H9 (cell line): ENCODE results near the gene ZNF285. TPM values are rescaled to one million over a fixed set of nuclear protein-coding genes. Genes with fewer than 3 reads are reported as not detected.
"Not testable (repeated sequence)": the region's sequence is repeated elsewhere in the genome, so short reads cannot be mapped to it uniquely, and the experiment has no call there.

Experiments
- DNase-seq: peaks from one replicate; pipeline ENCODE4 v3.0.0-alpha.2; 2017
- H2AFZ ChIP-seq: one replicate; pipeline ENCODE4 v1.6.1; 2013; ENCODE audit warnings: mild to moderate bottlenecking, low read length, control low read depth, moderate library complexity
- H2AK5ac ChIP-seq: 2 replicates; pipeline ENCODE4 v1.6.1; 2013; ENCODE audit warnings: low read length, control low read depth, mixed read lengths; ENCODE audit not compliant: insufficient read length
- H2BK120ac ChIP-seq: one replicate; pipeline ENCODE4 v1.6.1; 2013; ENCODE audit warnings: low read depth, mild to moderate bottlenecking, low read length, control low read depth, inconsistent platforms; ENCODE audit not compliant: poor library complexity, severe bottlenecking
- H2BK12ac ChIP-seq: 2 replicates; pipeline ENCODE4 v1.6.1; 2013; ENCODE audit warnings: low read length, control low read depth, mixed read lengths, low read depth; ENCODE audit not compliant: insufficient read length
- H2BK15ac ChIP-seq: 2 replicates; pipeline ENCODE4 v1.6.1; 2013; ENCODE audit warnings: low read depth, low read length, control low read depth
- H2BK20ac ChIP-seq: one replicate; pipeline ENCODE4 v1.6.1; 2013; ENCODE audit warnings: low read depth, mild to moderate bottlenecking, low read length, control low read depth, inconsistent platforms; ENCODE audit not compliant: poor library complexity, severe bottlenecking
- H2BK5ac ChIP-seq: 2 replicates; pipeline ENCODE4 v1.6.1; 2013; ENCODE audit warnings: low read length, control low read depth, mixed read lengths; ENCODE audit not compliant: insufficient read length
- H3K14ac ChIP-seq: 2 replicates; pipeline ENCODE4 v1.6.1; 2013; ENCODE audit warnings: low read length, control low read depth; ENCODE audit not compliant: insufficient read depth
- H3K18ac ChIP-seq: 2 replicates; pipeline ENCODE4 v1.6.1; 2013; ENCODE audit warnings: low read depth, mild to moderate bottlenecking, mixed read lengths, low read length, control low read depth; ENCODE audit not compliant: insufficient read length
- H3K23ac ChIP-seq: 2 replicates; pipeline ENCODE4 v1.6.1; 2013; ENCODE audit warnings: low read length, control low read depth, mixed read lengths, low read depth; ENCODE audit not compliant: insufficient read length
- H3K23me2 ChIP-seq: 2 replicates; pipeline ENCODE4 v1.6.1; 2013; ENCODE audit warnings: low read depth, mild to moderate bottlenecking, mixed read lengths, low read length, control low read depth; ENCODE audit not compliant: insufficient read length, poor library complexity, severe bottlenecking
- H3K27ac ChIP-seq: 2 replicates; pipeline ENCODE4 v1.5.1; 2013; ENCODE audit warnings: low read length, control low read depth, mixed read lengths, low read depth; ENCODE audit not compliant: insufficient read length
- H3K27me3 ChIP-seq: 2 replicates; pipeline ENCODE4 v1.6.1; 2013; ENCODE audit warnings: low read length, control low read depth, inconsistent platforms; ENCODE audit not compliant: insufficient read depth
- H3K4ac ChIP-seq: 2 replicates; pipeline ENCODE4 v1.6.1; 2013; ENCODE audit warnings: low read depth, mild to moderate bottlenecking, control low read depth, inconsistent platforms, low read length, moderate library complexity
- H3K4me1 ChIP-seq: 2 replicates; pipeline ENCODE4 v1.6.1; 2013; ENCODE audit warnings: low read length, control low read depth, inconsistent platforms; ENCODE audit not compliant: insufficient read depth
- H3K4me2 ChIP-seq: 2 replicates; pipeline ENCODE4 v1.6.1; 2013; ENCODE audit warnings: low read length, control low read depth, mixed read lengths; ENCODE audit not compliant: insufficient read length, insufficient read depth
- H3K56ac ChIP-seq: 2 replicates; pipeline ENCODE4 v1.6.1; 2013; ENCODE audit warnings: low read depth, mild to moderate bottlenecking, mixed read lengths, low read length, control low read depth; ENCODE audit not compliant: insufficient read length
- H3K79me1 ChIP-seq: 2 replicates; pipeline ENCODE4 v1.6.1; 2013; ENCODE audit warnings: low read depth, mild to moderate bottlenecking, moderate library complexity, low read length, control low read depth, inconsistent platforms; ENCODE audit not compliant: insufficient read depth, poor library complexity, severe bottlenecking
- H3K79me2 ChIP-seq: 2 replicates; pipeline ENCODE4 v1.6.1; 2013; ENCODE audit warnings: low read length, control low read depth, inconsistent platforms; ENCODE audit not compliant: insufficient read depth
- H3K9ac ChIP-seq: 2 replicates; pipeline ENCODE4 v1.6.1; 2013; ENCODE audit warnings: low read length, control low read depth, mixed read lengths; ENCODE audit not compliant: insufficient read length; ENCODE audit errors: extremely low read depth
- H3K9me3 ChIP-seq: one replicate; pipeline ENCODE4 v1.6.1; 2013; ENCODE audit warnings: low read depth, low read length, inconsistent platforms; ENCODE audit not compliant: control insufficient read depth
- H3T11ph ChIP-seq: one replicate; pipeline ENCODE4 v1.6.1; 2013; ENCODE audit warnings: mild to moderate bottlenecking, low read length, control low read depth, inconsistent platforms
- H4K20me1 ChIP-seq: one replicate; pipeline ENCODE4 v1.6.1; 2013; ENCODE audit not compliant: control insufficient read depth, insufficient read length, insufficient read depth
- H4K5ac ChIP-seq: 2 replicates; pipeline ENCODE4 v1.6.1; 2013; ENCODE audit warnings: low read depth, mild to moderate bottlenecking, mixed read lengths, low read length, control low read depth; ENCODE audit not compliant: insufficient read length
- H4K8ac ChIP-seq: replicated peaks from 2 replicates; pipeline ENCODE4 v1.6.1; 2013; ENCODE audit warnings: low read length, control low read depth, mixed read lengths, low read depth; ENCODE audit not compliant: insufficient read length
- H4K91ac ChIP-seq: 2 replicates; pipeline ENCODE4 v1.6.1; 2013; ENCODE audit warnings: low read depth, mild to moderate bottlenecking, moderate library complexity, mixed read lengths, low read length, control low read depth; ENCODE audit not compliant: insufficient read length
- H3K27ac Mint-ChIP-seq, 3 experiments: 2 replicates in 2 of 3; 3 replicates in 1 of 3; pipeline ENCODE4 v1.8.0; 2020 to 2021; ENCODE audit warnings: mixed read lengths in 3 of 3, mild to moderate bottlenecking in 1 of 3, moderate library complexity in 1 of 3
- H3K27me3 Mint-ChIP-seq: 2 replicates; pipeline ENCODE4 v1.8.0; 2021; ENCODE audit warnings: low read depth, mild to moderate bottlenecking, moderate library complexity, mixed read lengths
- H3K36me3 Mint-ChIP-seq, 3 experiments: 2 replicates in 2 of 3; 3 replicates in 1 of 3; pipeline ENCODE4 v1.8.0; 2020 to 2021; ENCODE audit warnings: low read depth in 3 of 3, mixed read lengths in 3 of 3; ENCODE audit not compliant: insufficient read depth in 1 of 3
- H3K4me1 Mint-ChIP-seq, 2 experiments: 2 replicates each; pipeline ENCODE4 v1.8.0; 2020; ENCODE audit warnings: mixed read lengths in 2 of 2
- H3K4me3 Mint-ChIP-seq, 2 experiments: 2 replicates in 1 of 2; 3 replicates in 1 of 2; pipeline ENCODE4 v1.8.0; 2020 to 2021; ENCODE audit warnings: mild to moderate bottlenecking in 2 of 2, mixed read lengths in 2 of 2, moderate library complexity in 1 of 2
- H3K9me3 Mint-ChIP-seq, 2 experiments: 2 replicates in 1 of 2; 3 replicates in 1 of 2; pipeline ENCODE4 v1.8.0; 2020; ENCODE audit warnings: mild to moderate bottlenecking in 2 of 2, mixed read lengths in 2 of 2, moderate library complexity in 1 of 2
- WGBS: extraction: QIAGEN DNeasy Blood & Tissue Kit; methylation state at CpG from one replicate; pipeline ENCODE4 v1.1.7; 2013; ENCODE audit warnings: missing lambda C conversion rate, low lambda C conversion rate, mixed read lengths; ENCODE audit not compliant: insufficient read length; ENCODE audit errors: extremely low coverage; 5-methylcytosine and 5-hydroxymethylcytosine counted together
- total RNA-seq: library from RNA; stranded (reverse); gene quantifications from 2 replicates; pipeline ENCODE4 v1.2.1, GENCODE V29; 2021
- TF ChIP-seq, protein P1 (sequence below): fragments of 200-600 bp; sonication (generic); conservative IDR thresholded peaks from 3 replicates; pipeline ENCODE4 v1.8.0; 2021; ENCODE audit warnings: antibody characterized with exemption, mild to moderate bottlenecking

The ZNF285 gene
- total RNA-seq, 1 experiment from 2014 or later, result 3.9 TPM

DNA sequence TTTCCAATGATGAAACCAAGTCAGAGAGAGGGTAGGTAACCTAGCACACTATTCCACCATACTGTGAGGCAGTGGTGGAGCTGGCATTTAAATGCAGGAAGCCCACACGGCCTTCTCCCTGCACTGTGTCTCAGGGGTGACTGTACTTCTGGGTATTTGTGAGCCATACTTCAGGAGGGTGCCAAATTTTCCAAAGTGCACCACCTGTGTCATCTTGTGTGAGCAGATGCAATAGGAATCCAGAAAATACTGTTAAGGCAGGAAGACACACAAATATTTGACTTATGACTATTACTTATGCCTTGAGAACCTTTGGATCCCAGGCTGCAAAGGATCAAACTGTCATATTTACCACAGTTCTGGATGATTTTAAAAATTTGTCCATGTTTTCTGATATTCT is 29.5 kb upstream of the ZNF285 start:
- peaks cover 61% of the 10 kb centered on the region for H3K9me3 ChIP-seq
- Mint-ChIP-seq H3K36me3 (peaks cover 8 to 80% (median 79%) of the 10 kb centered on the region in 3 experiments; a peak in 5 of 7 replicates), H3K27ac (no peak overlapping the region), H3K4me3 (no peak overlapping the region), H3K27me3 (peaks cover 5% of the 10 kb centered on the region), H3K4me1 (no peaks in the 10 kb centered on the region), H3K9me3 (peaks cover 91 to 93% of the 10 kb centered on the region in 2 experiments)
- H3K4me1 ChIP-seq, result no peaks in the 10 kb centered on the region
- H2BK12ac ChIP-seq, result no peak overlapping the region
- H3K18ac ChIP-seq, result no peak overlapping the region
- no peak overlapping the region for H2BK120ac ChIP-seq
- no peak overlapping the region for H3K14ac ChIP-seq
- no peaks in the 10 kb centered on the region for H3K79me2 ChIP-seq
- WGBS, result no CpG with 5 or more reads among the region's 1 CpG
- no peaks in the 10 kb centered on the region for H4K20me1 ChIP-seq
- H4K91ac ChIP-seq, result no peak overlapping the region
- no peak overlapping the region for H2BK5ac ChIP-seq
- no peak overlapping the region for H3K23ac ChIP-seq
- H3K4ac ChIP-seq, result no peak overlapping the region
- H3K23me2 ChIP-seq, result no peaks in the 10 kb centered on the region
- H2BK15ac ChIP-seq, result no peak overlapping the region
- H3K56ac ChIP-seq, result no peak overlapping the region
- no peak for DNase-seq
- H3K27me3 ChIP-seq, result no peaks in the 10 kb centered on the region
- no peak overlapping the region for H2BK20ac ChIP-seq
- H3K9ac ChIP-seq, result no peak overlapping the region
- H2AK5ac ChIP-seq, result no peak overlapping the region
- H4K8ac ChIP-seq, result no peak overlapping the region
- no peak overlapping the region for H2AFZ ChIP-seq
- H4K5ac ChIP-seq, result no peak overlapping the region
- H3K27ac ChIP-seq, result no peak overlapping the region
- no peak overlapping the region for H3T11ph ChIP-seq
- TF ChIP-seq, protein P1, sequence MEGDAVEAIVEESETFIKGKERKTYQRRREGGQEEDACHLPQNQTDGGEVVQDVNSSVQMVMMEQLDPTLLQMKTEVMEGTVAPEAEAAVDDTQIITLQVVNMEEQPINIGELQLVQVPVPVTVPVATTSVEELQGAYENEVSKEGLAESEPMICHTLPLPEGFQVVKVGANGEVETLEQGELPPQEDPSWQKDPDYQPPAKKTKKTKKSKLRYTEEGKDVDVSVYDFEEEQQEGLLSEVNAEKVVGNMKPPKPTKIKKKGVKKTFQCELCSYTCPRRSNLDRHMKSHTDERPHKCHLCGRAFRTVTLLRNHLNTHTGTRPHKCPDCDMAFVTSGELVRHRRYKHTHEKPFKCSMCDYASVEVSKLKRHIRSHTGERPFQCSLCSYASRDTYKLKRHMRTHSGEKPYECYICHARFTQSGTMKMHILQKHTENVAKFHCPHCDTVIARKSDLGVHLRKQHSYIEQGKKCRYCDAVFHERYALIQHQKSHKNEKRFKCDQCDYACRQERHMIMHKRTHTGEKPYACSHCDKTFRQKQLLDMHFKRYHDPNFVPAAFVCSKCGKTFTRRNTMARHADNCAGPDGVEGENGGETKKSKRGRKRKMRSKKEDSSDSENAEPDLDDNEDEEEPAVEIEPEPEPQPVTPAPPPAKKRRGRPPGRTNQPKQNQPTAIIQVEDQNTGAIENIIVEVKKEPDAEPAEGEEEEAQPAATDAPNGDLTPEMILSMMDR, result no peak
- no peak overlapping the region for H3K4me2 ChIP-seq
- H3K79me1 ChIP-seq, result no peaks in the 10 kb centered on the region

DNA sequence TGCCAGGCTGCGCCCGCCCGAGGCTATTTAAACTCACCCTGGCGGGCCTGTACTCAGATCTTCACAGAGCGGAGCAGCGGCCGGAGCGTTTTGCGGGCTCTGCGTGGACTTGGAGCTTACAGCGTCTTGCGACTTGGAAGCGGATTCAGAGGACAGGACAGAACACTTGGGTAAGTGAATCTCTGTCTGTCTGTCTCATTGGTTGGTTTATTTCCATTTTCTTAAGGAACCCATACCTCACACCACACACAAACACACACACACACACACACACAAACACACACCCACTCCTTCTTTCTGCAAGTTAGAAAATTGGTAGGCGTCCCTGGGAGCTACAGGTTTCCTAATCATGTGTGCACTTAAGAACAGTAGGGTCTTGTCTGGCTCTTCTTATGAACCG is 14.1 kb upstream of the ZNF285 start:
- H2BK12ac ChIP-seq, DNase-seq, H3K23me2 ChIP-seq, H3K27ac Mint-ChIP-seq, H3K27me3 ChIP-seq, H3K79me2 ChIP-seq, H2AFZ ChIP-seq, H3K4ac ChIP-seq, H2BK5ac ChIP-seq, H2BK120ac ChIP-seq, H2BK15ac ChIP-seq, H3K14ac ChIP-seq, H3K18ac ChIP-seq, H3K27ac ChIP-seq, H3K4me3 Mint-ChIP-seq, H4K91ac ChIP-seq, H2BK20ac ChIP-seq, H3K4me1 ChIP-seq, H2AK5ac ChIP-seq, H3K56ac ChIP-seq, H3K23ac ChIP-seq, H3K79me1 ChIP-seq, H3T11ph ChIP-seq, H3K9ac ChIP-seq, H3K27me3 Mint-ChIP-seq, H3K4me2 ChIP-seq, H3K4me1 Mint-ChIP-seq, H4K5ac ChIP-seq, H4K20me1 ChIP-seq, H4K8ac ChIP-seq: not testable (repeated sequence)
- peaks cover 20% of the 10 kb centered on the region for H3K9me3 ChIP-seq
- Mint-ChIP-seq H3K36me3 (peaks cover 12 to 21% (median 13%) of the 10 kb centered on the region in 3 experiments; a peak in 6 of 7 replicates), H3K9me3 (peaks cover 71 to 73% of the 10 kb centered on the region in 2 experiments)
- no CpG with 5 or more reads among the region's 15 CpGs for WGBS
